A549 (cell line): ENCODE data around the gene CDKN2A.

ENCODE experiments used
- EP300 ChIP-seq, 2 experiments: fragments of >200 bp; sonication (Bioruptor Twin); formaldehyde crosslinking; IDR thresholded peaks; 2 replicates in 1 of 2; 3 replicates in 1 of 2; pipeline ENCODE4 v1.6.1; 2016 to 2017
- SMC3 ChIP-seq: fragments of >200 bp; sonication (Bioruptor Twin); formaldehyde crosslinking; IDR thresholded peaks from 3 replicates; pipeline ENCODE4 v1.6.1; 2018; ENCODE audit warnings: inconsistent platforms
- TF ChIP-seq, protein P1 (sequence below): fragments of >200 bp; sonication (Bioruptor Twin); formaldehyde crosslinking; IDR thresholded peaks from 3 replicates; pipeline ENCODE4 v1.5.1; 2016

DNA sequence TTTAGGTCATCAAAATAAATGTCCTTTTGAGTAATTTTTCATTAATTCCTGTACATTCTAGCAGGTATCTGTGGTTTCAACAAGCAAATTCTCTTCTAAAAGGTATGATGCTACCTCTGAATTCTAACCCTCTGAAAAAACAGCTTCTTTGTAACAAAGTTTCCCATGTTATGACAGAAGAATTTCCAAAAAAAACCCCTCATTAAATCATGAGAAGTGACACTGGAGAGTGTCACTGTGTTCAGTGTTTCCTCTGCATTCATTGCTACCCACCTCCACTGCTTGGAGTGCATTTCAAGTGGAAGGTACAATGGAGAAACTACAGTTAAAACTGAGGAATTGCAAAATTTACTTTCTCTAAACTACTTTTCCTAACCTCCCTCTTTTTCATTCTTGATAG, 10.1 kb downstream of the CDKN2A start:
- TF ChIP-seq SMC3 = no peak
- TF ChIP-seq EP300 (IDR thresholded peaks at IDR 0.05) = no peak
- TF ChIP-seq, protein P1, sequence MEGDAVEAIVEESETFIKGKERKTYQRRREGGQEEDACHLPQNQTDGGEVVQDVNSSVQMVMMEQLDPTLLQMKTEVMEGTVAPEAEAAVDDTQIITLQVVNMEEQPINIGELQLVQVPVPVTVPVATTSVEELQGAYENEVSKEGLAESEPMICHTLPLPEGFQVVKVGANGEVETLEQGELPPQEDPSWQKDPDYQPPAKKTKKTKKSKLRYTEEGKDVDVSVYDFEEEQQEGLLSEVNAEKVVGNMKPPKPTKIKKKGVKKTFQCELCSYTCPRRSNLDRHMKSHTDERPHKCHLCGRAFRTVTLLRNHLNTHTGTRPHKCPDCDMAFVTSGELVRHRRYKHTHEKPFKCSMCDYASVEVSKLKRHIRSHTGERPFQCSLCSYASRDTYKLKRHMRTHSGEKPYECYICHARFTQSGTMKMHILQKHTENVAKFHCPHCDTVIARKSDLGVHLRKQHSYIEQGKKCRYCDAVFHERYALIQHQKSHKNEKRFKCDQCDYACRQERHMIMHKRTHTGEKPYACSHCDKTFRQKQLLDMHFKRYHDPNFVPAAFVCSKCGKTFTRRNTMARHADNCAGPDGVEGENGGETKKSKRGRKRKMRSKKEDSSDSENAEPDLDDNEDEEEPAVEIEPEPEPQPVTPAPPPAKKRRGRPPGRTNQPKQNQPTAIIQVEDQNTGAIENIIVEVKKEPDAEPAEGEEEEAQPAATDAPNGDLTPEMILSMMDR = no peak
